ENCODE data around the gene GCN1.

The GCN1 gene

GRCh38 chr12:120144215-120144614 lies 50.3 kb downstream of the GCN1 start:
- Histone ChIP-seq H3K18ac (ENCODE audit: low read depth in 1 of 2, low read length in 2 of 2) (no peak overlapping the region), H3K79me1 (replicated peaks; ENCODE audit: low read length, poor library complexity, severe bottlenecking) (peaks cover 38% of the 10 kb centered on the region), H3K9ac (ENCODE audit: low read length) (no peak overlapping the region), H2BK15ac (ENCODE audit: low read depth, poor library complexity, severe bottlenecking) (no peak overlapping the region), H3K23ac (ENCODE audit: low read length in 2 of 2) (no peak overlapping the region), H3K4me1 (ENCODE audit: control insufficient read depth, insufficient read depth, low read depth, low read length) (peaks cover 8% of the 10 kb centered on the region), H4K91ac (ENCODE audit: low read length) (no peak overlapping the region), H2BK12ac (ENCODE audit: low read length in 2 of 2) (no peak overlapping the region), H3K27me3 (ENCODE audit: control insufficient read depth in 1 of 2, insufficient read depth in 1 of 2, low read length in 2 of 2) (no peaks in the 10 kb centered on the region), H2BK120ac (ENCODE audit: low read depth, low read length) (no peak overlapping the region), H3K4me2 (ENCODE audit: low read length, poor library complexity, severe bottlenecking) (no peak overlapping the region), H3K14ac (ENCODE audit: low read length in 2 of 2) (no peak overlapping the region), H2AFZ (ENCODE audit: low read depth, low read length) (no peak overlapping the region), H2AK5ac (ENCODE audit: low read length, severe bottlenecking) (no peak overlapping the region), H3K4me3 (ENCODE audit: insufficient read depth in 1 of 2, low read depth in 1 of 2, low read length in 2 of 2) (no peak overlapping the region), H2BK5ac (ENCODE audit: low read depth, low read length, poor library complexity, severe bottlenecking) (no peak overlapping the region), H3K27ac (ENCODE audit: low read length, poor library complexity, severe bottlenecking) (no peak overlapping the region), H3K4ac (ENCODE audit: low read depth in 1 of 2, low read length in 2 of 2) (no peak overlapping the region), H3K9me3 (ENCODE audit: control insufficient read depth, low read length) (no peaks in the 10 kb centered on the region), H4K8ac (ENCODE audit: low read length) (no peak overlapping the region), H3K36me3 (ENCODE audit: control insufficient read depth in 1 of 2, insufficient read depth in 2 of 2, low read depth in 1 of 2, low read length in 2 of 2) (peaks cover 82 to 98% of the 10 kb centered on the region in 2 experiments)
- DNase-seq = no peak
- 98% methylated on average over 11 of the region's 11 CpGs for WGBS

GRCh38 chr12:120142231-120142877 lies 52.2 kb downstream of the GCN1 start:
- H4K91ac ChIP-seq (ENCODE audit: low read length) = peak overlapping the region; percentile 5
- no peaks in the 10 kb centered on the region for H3K9me3 ChIP-seq (ENCODE audit: control insufficient read depth, low read length)
- H4K8ac ChIP-seq (ENCODE audit: low read length) = no peak overlapping the region
- peak overlapping the region; percentile 36 for H3K27ac ChIP-seq (ENCODE audit: low read length, poor library complexity, severe bottlenecking)
- no peak overlapping the region for H2AK5ac ChIP-seq (ENCODE audit: low read length, severe bottlenecking)
- no peak overlapping the region for H2BK15ac ChIP-seq (ENCODE audit: low read depth, poor library complexity, severe bottlenecking)
- no peak overlapping the region for H3K18ac ChIP-seq (ENCODE audit: low read depth in 1 of 2, low read length in 2 of 2)
- no peak overlapping the region for H3K4me2 ChIP-seq (ENCODE audit: low read length, poor library complexity, severe bottlenecking)
- no peak overlapping the region for H2BK5ac ChIP-seq (ENCODE audit: low read depth, low read length, poor library complexity, severe bottlenecking)
- no peak overlapping the region for H3K9ac ChIP-seq (ENCODE audit: low read length)
- no peak overlapping the region for H3K4ac ChIP-seq (ENCODE audit: low read depth in 1 of 2, low read length in 2 of 2)
- H3K27me3 ChIP-seq (ENCODE audit: control insufficient read depth in 1 of 2, insufficient read depth in 1 of 2, low read length in 2 of 2) = no peaks in the 10 kb centered on the region
- H2AFZ ChIP-seq (ENCODE audit: low read depth, low read length) = no peak overlapping the region
- WGBS = 97% methylated on average over 11 of the region's 14 CpGs
- H2BK120ac ChIP-seq (ENCODE audit: low read depth, low read length) = no peak overlapping the region
- H3K23ac ChIP-seq (ENCODE audit: low read length in 2 of 2) = no peak overlapping the region
- peaks cover 86 to 95% of the 10 kb centered on the region in 2 experiments for H3K36me3 ChIP-seq (ENCODE audit: control insufficient read depth in 1 of 2, insufficient read depth in 2 of 2, low read depth in 1 of 2, low read length in 2 of 2)
- no peak overlapping the region for H3K4me3 ChIP-seq (ENCODE audit: insufficient read depth in 1 of 2, low read depth in 1 of 2, low read length in 2 of 2)
- peaks cover 45% of the 10 kb centered on the region for H3K79me1 ChIP-seq (replicated peaks; ENCODE audit: low read length, poor library complexity, severe bottlenecking)
- peaks cover 8% of the 10 kb centered on the region for H3K4me1 ChIP-seq (ENCODE audit: control insufficient read depth, insufficient read depth, low read depth, low read length)
- H2BK12ac ChIP-seq (ENCODE audit: low read length in 2 of 2) = no peak overlapping the region
- H3K14ac ChIP-seq (ENCODE audit: low read length in 2 of 2) = no peak overlapping the region
- no peak for DNase-seq

- Histone ChIP-seq H3K4ac (ENCODE audit: low read depth in 1 of 2, low read length in 2 of 2) (no peak overlapping the region), H4K8ac (ENCODE audit: low read length) (no peak overlapping the region), H2AFZ (ENCODE audit: low read depth, low read length) (no peak overlapping the region), H3K27me3 (ENCODE audit: control insufficient read depth in 1 of 2, insufficient read depth in 1 of 2, low read length in 2 of 2) (no peaks in the 10 kb centered on the region), H3K4me1 (ENCODE audit: control insufficient read depth, insufficient read depth, low read depth, low read length) (peaks cover 8% of the 10 kb centered on the region), H2AK5ac (ENCODE audit: low read length, severe bottlenecking) (no peak overlapping the region), H3K79me1 (replicated peaks; ENCODE audit: low read length, poor library complexity, severe bottlenecking) (peaks cover 47% of the 10 kb centered on the region), H2BK5ac (ENCODE audit: low read depth, low read length, poor library complexity, severe bottlenecking) (no peak overlapping the region), H3K18ac (ENCODE audit: low read depth in 1 of 2, low read length in 2 of 2) (no peak overlapping the region), H3K9ac (ENCODE audit: low read length) (no peak overlapping the region), H3K9me3 (ENCODE audit: control insufficient read depth, low read length) (no peaks in the 10 kb centered on the region), H3K27ac (ENCODE audit: low read length, poor library complexity, severe bottlenecking) (no peak overlapping the region), H3K36me3 (ENCODE audit: control insufficient read depth in 1 of 2, insufficient read depth in 2 of 2, low read depth in 1 of 2, low read length in 2 of 2) (peaks cover 87 to 95% of the 10 kb centered on the region in 2 experiments), H2BK12ac (ENCODE audit: low read length in 2 of 2) (no peak overlapping the region), H3K23ac (ENCODE audit: low read length in 2 of 2) (no peak overlapping the region), H4K91ac (ENCODE audit: low read length) (no peak overlapping the region), H3K4me2 (ENCODE audit: low read length, poor library complexity, severe bottlenecking) (no peak overlapping the region), H3K14ac (ENCODE audit: low read length in 2 of 2) (no peak overlapping the region), H2BK15ac (ENCODE audit: low read depth, poor library complexity, severe bottlenecking) (no peak overlapping the region), H3K4me3 (ENCODE audit: insufficient read depth in 1 of 2, low read depth in 1 of 2, low read length in 2 of 2) (no peak overlapping the region), H2BK120ac (ENCODE audit: low read depth, low read length) (no peak overlapping the region)
- DNase-seq = no peak
- 98% methylated on average over 6 of the region's 6 CpGs for WGBS
Observed at GRCh38 chr12:120141336-120141735, 53.2 kb downstream of the GCN1 start.

GRCh38 chr12:120140603-120141002 lies 53.9 kb downstream of the GCN1 start:
- DNase-seq = no peak
- H3K9me3 ChIP-seq (ENCODE audit: control insufficient read depth, low read length) = no peaks in the 10 kb centered on the region
- H4K91ac ChIP-seq (ENCODE audit: low read length) = no peak overlapping the region
- no peak overlapping the region for H2BK12ac ChIP-seq (ENCODE audit: low read length in 2 of 2)
- no peak overlapping the region for H2BK15ac ChIP-seq (ENCODE audit: low read depth, poor library complexity, severe bottlenecking)
- no peak overlapping the region for H3K14ac ChIP-seq (ENCODE audit: low read length in 2 of 2)
- no peak overlapping the region for H3K4ac ChIP-seq (ENCODE audit: low read depth in 1 of 2, low read length in 2 of 2)
- 92% methylated on average over 9 of the region's 9 CpGs for WGBS
- no peak overlapping the region for H3K4me2 ChIP-seq (ENCODE audit: low read length, poor library complexity, severe bottlenecking)
- no peak overlapping the region for H3K9ac ChIP-seq (ENCODE audit: low read length)
- H3K18ac ChIP-seq (ENCODE audit: low read depth in 1 of 2, low read length in 2 of 2) = no peak overlapping the region
- no peak overlapping the region for H3K23ac ChIP-seq (ENCODE audit: low read length in 2 of 2)
- H3K27me3 ChIP-seq (ENCODE audit: control insufficient read depth in 1 of 2, insufficient read depth in 1 of 2, low read length in 2 of 2) = no peaks in the 10 kb centered on the region
- peaks cover 8% of the 10 kb centered on the region for H3K4me1 ChIP-seq (ENCODE audit: control insufficient read depth, insufficient read depth, low read depth, low read length)
- no peak overlapping the region for H3K27ac ChIP-seq (ENCODE audit: low read length, poor library complexity, severe bottlenecking)
- H3K79me1 ChIP-seq (replicated peaks; ENCODE audit: low read length, poor library complexity, severe bottlenecking) = peaks cover 47% of the 10 kb centered on the region
- H2AK5ac ChIP-seq (ENCODE audit: low read length, severe bottlenecking) = no peak overlapping the region
- no peak overlapping the region for H2AFZ ChIP-seq (ENCODE audit: low read depth, low read length)
- H4K8ac ChIP-seq (ENCODE audit: low read length) = no peak overlapping the region
- H3K36me3 ChIP-seq (ENCODE audit: control insufficient read depth in 1 of 2, insufficient read depth in 2 of 2, low read depth in 1 of 2, low read length in 2 of 2) = peaks cover 87 to 96% of the 10 kb centered on the region in 2 experiments
- no peak overlapping the region for H2BK120ac ChIP-seq (ENCODE audit: low read depth, low read length)
- no peak overlapping the region for H2BK5ac ChIP-seq (ENCODE audit: low read depth, low read length, poor library complexity, severe bottlenecking)
- no peak overlapping the region for H3K4me3 ChIP-seq (ENCODE audit: insufficient read depth in 1 of 2, low read depth in 1 of 2, low read length in 2 of 2)
